CD14-positive monocyte (primary cell): ENCODE data around the gene FAM228B. TPM values are rescaled to one million over a fixed set of nuclear protein-coding genes. Genes with fewer than 3 reads are reported as not detected.

Source experiments
- DNase-seq, 3 donors: peaks; one replicate each; pipeline ENCODE4 v3.0.0-alpha.2; 2011 to 2022
- H2AFZ ChIP-seq: 2 replicates; pipeline ENCODE4 v1.6.0; 2012; ENCODE audit warnings: mild to moderate bottlenecking, low read depth, low read length, inconsistent platforms; ENCODE audit not compliant: insufficient read depth, poor library complexity, severe bottlenecking
- H3K27ac ChIP-seq, 2 donors: 1 replicate in 1 of 2; 2 replicates in 1 of 2; pipeline ENCODE4 v1.5.1; 2012 to 2013; ENCODE audit warnings: low read length in 2 of 2, control low read depth in 1 of 2, inconsistent platforms in 1 of 2, low read depth in 1 of 2, mild to moderate bottlenecking in 1 of 2
- H3K27me3 ChIP-seq, 2 donors: one replicate each; pipeline versions ENCODE4 v1.6.0 to v1.6.1; 2011 to 2013; ENCODE audit warnings: low read length in 2 of 2; ENCODE audit not compliant: control insufficient read depth in 2 of 2, insufficient read depth in 2 of 2
- H3K36me3 ChIP-seq, 2 donors: replicated peaks in 1 of 2; 1 replicate in 1 of 2; 2 replicates in 1 of 2; pipeline versions ENCODE4 v1.5.1 to v1.6.1; 2012 to 2013; ENCODE audit warnings: low read length in 2 of 2, control low read depth in 1 of 2, inconsistent platforms in 1 of 2, mild to moderate bottlenecking in 1 of 2; ENCODE audit not compliant: insufficient read depth in 2 of 2, control insufficient read depth in 1 of 2
- H3K4me1 ChIP-seq, 2 donors: 1 replicate in 1 of 2; 2 replicates in 1 of 2; pipeline versions ENCODE4 v1.5.1 to v1.6.1; 2012 to 2013; ENCODE audit warnings: low read length in 2 of 2, control low read depth in 1 of 2, inconsistent platforms in 1 of 2, mild to moderate bottlenecking in 1 of 2, moderate library complexity in 1 of 2; ENCODE audit not compliant: insufficient read depth in 2 of 2, control insufficient read depth in 1 of 2
- H3K4me2 ChIP-seq: replicated peaks from 2 replicates; pipeline ENCODE3; 2012; ENCODE audit warnings: low read length, moderate library complexity, mild to moderate bottlenecking; ENCODE audit not compliant: poor library complexity, severe bottlenecking; ENCODE audit errors: extremely low read depth
- H3K4me3 ChIP-seq, 3 experiments: fragments of 200-600 bp in 1 of 3; sonication (generic) in 1 of 3; replicated peaks in 1 of 3; 1 replicate in 2 of 3; 2 replicates in 1 of 3; pipeline ENCODE4 v1.5.1; 2011 to 2013; ENCODE audit warnings: low read length in 3 of 3, mild to moderate bottlenecking in 3 of 3, control low read depth in 2 of 3, low read depth in 2 of 3, inconsistent platforms in 1 of 3, moderate library complexity in 1 of 3
- H3K79me2 ChIP-seq: 2 replicates; pipeline ENCODE4 v1.6.0; 2012; ENCODE audit warnings: mild to moderate bottlenecking, control low read depth, inconsistent platforms, low read length, moderate library complexity; ENCODE audit not compliant: insufficient read depth
- H3K9ac ChIP-seq: 2 replicates; pipeline ENCODE4 v1.6.0; 2017; ENCODE audit warnings: low read length, mild to moderate bottlenecking; ENCODE audit not compliant: insufficient read depth, poor library complexity, severe bottlenecking
- H3K9me3 ChIP-seq, 2 donors: replicated peaks in 1 of 2; 1 replicate in 1 of 2; 2 replicates in 1 of 2; pipeline versions ENCODE4 v1.5.1 to v1.6.1; 2012 to 2013; ENCODE audit warnings: low read length in 2 of 2, control low read depth in 1 of 2; ENCODE audit not compliant: control insufficient read depth in 1 of 2, insufficient read depth in 1 of 2
- H4K20me1 ChIP-seq: 2 replicates; pipeline ENCODE4 v1.6.0; 2012; ENCODE audit warnings: mild to moderate bottlenecking, low read length, control low read depth, moderate library complexity; ENCODE audit not compliant: insufficient read depth
- H3K27ac Mint-ChIP-seq, 7 donors: one replicate each; pipeline ENCODE4 v1.8.0; 2020; ENCODE audit warnings: mild to moderate bottlenecking in 7 of 7, mixed read lengths in 7 of 7, moderate library complexity in 6 of 7, inconsistent platforms in 2 of 7
- H3K27me3 Mint-ChIP-seq, 3 donors: one replicate each; pipeline ENCODE4 v1.8.0; 2021 to 2022; ENCODE audit warnings: low read depth in 3 of 3, mild to moderate bottlenecking in 3 of 3, mixed read lengths in 3 of 3, moderate library complexity in 3 of 3, inconsistent platforms in 1 of 3
- H3K36me3 Mint-ChIP-seq, 2 donors: one replicate each; pipeline ENCODE4 v1.8.0; 2020; ENCODE audit warnings: mixed read lengths in 2 of 2, inconsistent platforms in 1 of 2, mild to moderate bottlenecking in 1 of 2
- H3K4me1 Mint-ChIP-seq: one replicate; pipeline ENCODE4 v1.8.0; 2020; ENCODE audit warnings: mild to moderate bottlenecking, mixed read lengths
- H3K4me3 Mint-ChIP-seq, 2 donors: one replicate each; pipeline ENCODE4 v1.8.0; 2020; ENCODE audit warnings: mild to moderate bottlenecking in 2 of 2, mixed read lengths in 2 of 2, moderate library complexity in 1 of 2
- H3K9me3 Mint-ChIP-seq, 7 donors: one replicate each; pipeline ENCODE4 v1.8.0; 2020 to 2022; ENCODE audit warnings: mixed read lengths in 7 of 7, mild to moderate bottlenecking in 6 of 7, moderate library complexity in 6 of 7, inconsistent platforms in 2 of 7
- WGBS: methylation state at CpG from one replicate; pipeline ENCODE4 v1.1.5; 2013; ENCODE audit warnings: missing lambda C conversion rate; ENCODE audit not compliant: insufficient coverage; 5-methylcytosine and 5-hydroxymethylcytosine counted together
- intact Hi-C, 2 donors: fragments of 100-400 bp; cut with micrococcal nuclease; formaldehyde crosslinking; loops; one replicate each; pipeline versions ENCODE4 v1.15.0 to v1.15.1; 2023
- polyA plus RNA-seq, 3 donors: library from polyadenylated mRNA; depleted of rRNA in 1 of 3; unstranded in 2 of 3; stranded (reverse) in 1 of 3; fragments of 300-500 nt in 2 of 3; fragments of >200 nt in 1 of 3; fragmentation: Illumina TruSeq in 2 of 3; gene quantifications; 1 replicate in 2 of 3; 2 replicates in 1 of 3; pipeline ENCODE4 v1.2.3, GENCODE V29; 2012 to 2021
- TF ChIP-seq, protein P1 (sequence below): fragments of 200-600 bp; IDR thresholded peaks from one replicate; pipeline ENCODE4 v1.8.0; 2022; ENCODE audit warnings: antibody characterized with exemption, mild to moderate bottlenecking

FAM228B gene
- polyA plus RNA-seq, 3 donors = 6.5 to 16.1 (median 7.5) TPM

DNA sequence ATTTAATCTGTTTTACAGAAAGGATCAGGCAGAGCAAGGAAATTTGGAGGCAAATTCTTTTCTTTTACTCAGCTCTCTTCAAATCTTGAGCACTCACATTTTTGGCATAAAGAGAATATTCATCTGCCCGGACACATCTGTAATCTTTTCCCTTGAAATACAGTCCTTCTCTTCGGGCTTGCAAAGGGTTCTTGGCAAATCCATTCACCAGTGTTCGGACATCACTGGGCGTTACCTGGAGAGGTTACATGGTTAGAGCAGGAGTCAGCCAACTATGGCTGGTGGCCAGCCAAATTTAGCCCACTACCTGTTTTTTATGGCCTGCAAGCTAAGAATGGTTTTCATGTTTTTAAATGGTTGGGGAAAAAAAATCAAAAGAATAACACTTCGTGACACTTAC, 2.2 kb upstream of the FAM228B start:
- no peak overlapping the region for H2AFZ ChIP-seq
- H3K27me3 ChIP-seq = no peaks in the 10 kb centered on the region
- no peaks in the 10 kb centered on the region for H3K9me3 ChIP-seq
- H3K27me3 Mint-ChIP-seq = peaks cover 0 to 3% (median 0%) of the 10 kb centered on the region in 3 donors
- H3K4me1 ChIP-seq = peaks cover 14 to 16% of the 10 kb centered on the region in 2 donors
- TF ChIP-seq, protein P1, sequence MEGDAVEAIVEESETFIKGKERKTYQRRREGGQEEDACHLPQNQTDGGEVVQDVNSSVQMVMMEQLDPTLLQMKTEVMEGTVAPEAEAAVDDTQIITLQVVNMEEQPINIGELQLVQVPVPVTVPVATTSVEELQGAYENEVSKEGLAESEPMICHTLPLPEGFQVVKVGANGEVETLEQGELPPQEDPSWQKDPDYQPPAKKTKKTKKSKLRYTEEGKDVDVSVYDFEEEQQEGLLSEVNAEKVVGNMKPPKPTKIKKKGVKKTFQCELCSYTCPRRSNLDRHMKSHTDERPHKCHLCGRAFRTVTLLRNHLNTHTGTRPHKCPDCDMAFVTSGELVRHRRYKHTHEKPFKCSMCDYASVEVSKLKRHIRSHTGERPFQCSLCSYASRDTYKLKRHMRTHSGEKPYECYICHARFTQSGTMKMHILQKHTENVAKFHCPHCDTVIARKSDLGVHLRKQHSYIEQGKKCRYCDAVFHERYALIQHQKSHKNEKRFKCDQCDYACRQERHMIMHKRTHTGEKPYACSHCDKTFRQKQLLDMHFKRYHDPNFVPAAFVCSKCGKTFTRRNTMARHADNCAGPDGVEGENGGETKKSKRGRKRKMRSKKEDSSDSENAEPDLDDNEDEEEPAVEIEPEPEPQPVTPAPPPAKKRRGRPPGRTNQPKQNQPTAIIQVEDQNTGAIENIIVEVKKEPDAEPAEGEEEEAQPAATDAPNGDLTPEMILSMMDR = no peak
- H3K36me3 ChIP-seq = no peaks in the 10 kb centered on the region
- H3K9ac ChIP-seq = no peak overlapping the region
- H3K9me3 Mint-ChIP-seq = no peaks in the 10 kb centered on the region
- H3K4me3 Mint-ChIP-seq = no peak overlapping the region
- DNase-seq = no peak
- no CpG with 5 or more reads among the region's 5 CpGs for WGBS
- H3K4me2 ChIP-seq = no peak overlapping the region
- no peak overlapping the region for H3K4me3 ChIP-seq
- intact Hi-C loops = no loop called here
- H3K4me1 Mint-ChIP-seq = peaks cover 15% of the 10 kb centered on the region
- H3K27ac Mint-ChIP-seq = no peak overlapping the region
- peaks cover 2 to 3% of the 10 kb centered on the region in 2 donors for H3K36me3 Mint-ChIP-seq
- no peak overlapping the region for H3K27ac ChIP-seq
- no peaks in the 10 kb centered on the region for H3K79me2 ChIP-seq
- H4K20me1 ChIP-seq = no peaks in the 10 kb centered on the region

DNA sequence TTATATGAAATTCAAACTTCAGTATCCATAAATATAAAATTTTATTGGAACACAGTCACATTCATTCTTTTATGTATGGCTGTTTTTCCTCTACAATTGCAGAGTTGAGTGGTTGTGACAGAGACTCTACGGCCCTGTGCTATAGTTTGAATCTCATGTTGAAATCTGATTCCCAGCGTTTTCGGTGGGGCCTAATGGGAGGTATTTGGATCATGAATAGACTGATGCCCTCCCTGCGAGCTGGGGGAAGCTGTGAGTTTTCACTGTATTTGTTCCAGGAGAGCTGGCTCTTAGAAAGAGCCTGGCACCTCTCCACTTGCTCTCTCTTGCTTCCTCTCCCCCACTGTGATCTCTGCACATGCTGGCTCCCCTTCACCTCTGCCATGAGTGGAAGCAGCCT, 1.8 kb upstream of the FAM228B start:
- peaks cover 0 to 3% (median 0%) of the 10 kb centered on the region in 3 donors for H3K27me3 Mint-ChIP-seq

More for the DNA sequence above, 1.8 kb upstream of the FAM228B start:
- peaks cover 14 to 16% of the 10 kb centered on the region in 2 donors for H3K4me1 ChIP-seq
- no peak overlapping the region for H3K4me2 ChIP-seq
- H3K36me3 ChIP-seq = no peaks in the 10 kb centered on the region
- Mint-ChIP-seq H3K27ac (no peak overlapping the region), H3K4me3 (no peak overlapping the region), H3K9me3 (no peaks in the 10 kb centered on the region), H3K36me3 (peaks cover 2 to 3% of the 10 kb centered on the region in 2 donors), H3K4me1 (peaks cover 15% of the 10 kb centered on the region)
- H3K27me3 ChIP-seq = no peaks in the 10 kb centered on the region
- no peak for DNase-seq
- H3K4me3 ChIP-seq = no peak overlapping the region
- WGBS = no CpG with 5 or more reads among the region's 4 CpGs
- no peaks in the 10 kb centered on the region for H3K9me3 ChIP-seq
- H3K27ac ChIP-seq = no peak overlapping the region
- H3K79me2 ChIP-seq = no peaks in the 10 kb centered on the region
- intact Hi-C loops = no loop called here
- TF ChIP-seq, protein P1 = no peak
- H2AFZ ChIP-seq = no peak overlapping the region
- H3K9ac ChIP-seq = no peak overlapping the region
- H4K20me1 ChIP-seq = no peaks in the 10 kb centered on the region
